Measurements from ENCODE around the gene BEND3. TPM values are rescaled to one million over a fixed set of nuclear protein-coding genes. Genes with fewer than 3 reads are reported as not detected.

BEND3 gene
- total RNA-seq, 1 experiment from 2014 or later, result 70.2 TPM

DNA sequence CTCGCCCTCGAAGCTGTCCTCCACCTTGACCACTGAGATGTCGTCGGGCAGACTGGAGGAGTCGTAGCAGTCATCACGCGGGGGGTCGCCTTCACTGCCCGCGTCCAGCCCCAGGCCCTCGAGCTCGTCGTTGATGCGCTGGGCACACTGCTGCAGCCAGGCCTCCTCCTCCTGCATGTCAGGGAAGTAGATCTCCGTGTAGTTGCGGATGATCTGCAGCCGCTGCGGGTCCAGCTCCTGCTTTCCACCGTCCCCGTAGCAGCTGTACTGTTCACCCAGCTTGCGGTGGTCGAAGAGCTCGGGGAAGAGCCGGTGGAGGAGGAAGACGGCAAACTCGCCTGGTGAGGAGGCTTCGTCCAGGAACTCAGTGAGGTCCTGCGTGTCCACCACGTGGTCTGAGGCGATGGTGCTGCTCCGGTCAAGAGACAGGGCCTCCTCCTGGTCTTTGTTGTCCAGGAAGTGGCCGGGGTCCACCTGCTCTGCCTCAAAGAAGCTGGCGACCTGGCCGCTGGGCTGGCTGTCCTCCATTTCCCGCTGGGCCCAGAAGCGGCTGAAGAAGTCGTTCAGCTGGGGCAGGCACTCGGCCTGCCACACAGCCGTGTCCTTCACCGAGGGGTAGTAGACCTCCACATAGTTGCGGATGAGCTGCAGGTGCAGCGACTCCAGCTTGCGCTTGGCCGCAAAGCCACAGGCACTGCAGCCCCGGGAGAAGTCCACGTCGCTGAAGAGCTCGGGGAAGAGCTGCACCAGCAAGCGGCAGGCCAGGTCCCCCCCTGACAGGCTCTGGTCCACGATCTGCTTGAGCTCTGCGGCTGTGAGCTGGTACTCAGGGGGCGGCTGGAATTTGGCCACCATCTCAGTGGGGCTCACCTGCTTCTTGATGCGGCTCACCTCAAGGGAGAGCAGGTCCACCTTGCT, 45.4 kb downstream of the BEND3 start:
- H3K27ac Mint-ChIP-seq, result no peak overlapping the region
- H3K4me3 Mint-ChIP-seq, result no peak overlapping the region
- Histone ChIP-seq H3K56ac (ENCODE audit: insufficient read length, low read depth, low read length) (no peak overlapping the region), H3K23ac (ENCODE audit: insufficient read length, low read depth, low read length) (no peak overlapping the region), H4K20me1 (ENCODE audit: control insufficient read depth, insufficient read depth, insufficient read length) (no peaks in the 10 kb centered on the region), H2BK20ac (ENCODE audit: low read depth, low read length, poor library complexity, severe bottlenecking) (no peak overlapping the region), H3K18ac (ENCODE audit: insufficient read length, low read depth, low read length) (no peak overlapping the region), H3K23me2 (ENCODE audit: insufficient read length, low read depth, low read length, poor library complexity, severe bottlenecking) (no peaks in the 10 kb centered on the region), H2AFZ (ENCODE audit: low read length) (no peak overlapping the region), H3K27ac (ENCODE audit: insufficient read length, low read depth, low read length) (no peak overlapping the region), H4K5ac (ENCODE audit: insufficient read length, low read depth, low read length) (no peak overlapping the region), H2BK12ac (ENCODE audit: insufficient read length, low read depth, low read length) (no peak overlapping the region), H3K4ac (ENCODE audit: low read depth, low read length) (no peak overlapping the region), H2BK120ac (ENCODE audit: low read depth, low read length, poor library complexity, severe bottlenecking) (no peak overlapping the region), H3K79me2 (ENCODE audit: insufficient read depth, low read length) (no peaks in the 10 kb centered on the region), H2AK5ac (ENCODE audit: insufficient read length, low read length) (no peak overlapping the region), H4K8ac (replicated peaks; ENCODE audit: insufficient read length, low read depth, low read length) (no peak overlapping the region), H4K91ac (ENCODE audit: insufficient read length, low read depth, low read length) (no peak overlapping the region), H3K9me3 (ENCODE audit: control insufficient read depth, low read depth, low read length) (no peaks in the 10 kb centered on the region), H3K4me1 (ENCODE audit: insufficient read depth, low read length) (no peaks in the 10 kb centered on the region; the same call in 1 of the 2 replicates), H2BK5ac (ENCODE audit: insufficient read length, low read length) (no peak overlapping the region), H2BK15ac (ENCODE audit: low read depth, low read length) (no peak overlapping the region), H3T11ph (ENCODE audit: low read length) (no peak overlapping the region), H3K27me3 (ENCODE audit: insufficient read depth, low read length) (no peaks in the 10 kb centered on the region), H3K4me2 (ENCODE audit: insufficient read depth, insufficient read length, low read length) (no peak overlapping the region), H3K79me1 (ENCODE audit: insufficient read depth, low read depth, low read length, poor library complexity, severe bottlenecking) (no peaks in the 10 kb centered on the region), H3K14ac (ENCODE audit: insufficient read depth, low read length) (no peak overlapping the region), H3K9ac (ENCODE audit: extremely low read depth, insufficient read length, low read length) (no peak overlapping the region)
- WGBS (ENCODE audit: extremely low coverage, insufficient read length, low lambda C conversion rate), result no CpG with 5 or more reads among the region's 53 CpGs
- H3K9me3 Mint-ChIP-seq, result no peaks in the 10 kb centered on the region; a peak in 1 of 5 replicates
- H3K4me1 Mint-ChIP-seq, result peaks cover 30 to 32% of the 10 kb centered on the region in 2 experiments
- TF ChIP-seq, protein P1, sequence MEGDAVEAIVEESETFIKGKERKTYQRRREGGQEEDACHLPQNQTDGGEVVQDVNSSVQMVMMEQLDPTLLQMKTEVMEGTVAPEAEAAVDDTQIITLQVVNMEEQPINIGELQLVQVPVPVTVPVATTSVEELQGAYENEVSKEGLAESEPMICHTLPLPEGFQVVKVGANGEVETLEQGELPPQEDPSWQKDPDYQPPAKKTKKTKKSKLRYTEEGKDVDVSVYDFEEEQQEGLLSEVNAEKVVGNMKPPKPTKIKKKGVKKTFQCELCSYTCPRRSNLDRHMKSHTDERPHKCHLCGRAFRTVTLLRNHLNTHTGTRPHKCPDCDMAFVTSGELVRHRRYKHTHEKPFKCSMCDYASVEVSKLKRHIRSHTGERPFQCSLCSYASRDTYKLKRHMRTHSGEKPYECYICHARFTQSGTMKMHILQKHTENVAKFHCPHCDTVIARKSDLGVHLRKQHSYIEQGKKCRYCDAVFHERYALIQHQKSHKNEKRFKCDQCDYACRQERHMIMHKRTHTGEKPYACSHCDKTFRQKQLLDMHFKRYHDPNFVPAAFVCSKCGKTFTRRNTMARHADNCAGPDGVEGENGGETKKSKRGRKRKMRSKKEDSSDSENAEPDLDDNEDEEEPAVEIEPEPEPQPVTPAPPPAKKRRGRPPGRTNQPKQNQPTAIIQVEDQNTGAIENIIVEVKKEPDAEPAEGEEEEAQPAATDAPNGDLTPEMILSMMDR (conservative IDR thresholded peaks at IDR 0.05), result no peak
- no peak for DNase-seq
- no peaks in the 10 kb centered on the region for H3K27me3 Mint-ChIP-seq (ENCODE audit: low read depth)
- peaks cover 13 to 88% (median 63%) of the 10 kb centered on the region in 3 experiments; a peak in 6 of 7 replicates for H3K36me3 Mint-ChIP-seq (ENCODE audit: insufficient read depth in 1 of 3, low read depth in 3 of 3)

Measured in H9 (cell line).